Kidney epithelial cell (primary cell): ENCODE measurements around the gene POLR2M. TPM values are rescaled to one million over a fixed set of nuclear protein-coding genes. Genes with fewer than 3 reads are reported as not detected.

Experiments
- DNase-seq: peaks from one replicate; pipeline ENCODE4 v3.0.0-alpha.2; 2010; ENCODE audit warnings: low read depth
- H3K27me3 ChIP-seq: 2 replicates; pipeline ENCODE4 v1.6.0; 2011; ENCODE audit warnings: low read length; ENCODE audit not compliant: control insufficient read depth, insufficient read depth
- H3K36me3 ChIP-seq: 2 replicates; pipeline ENCODE4 v1.5.1; 2011; ENCODE audit warnings: low read length; ENCODE audit not compliant: control insufficient read depth, insufficient read depth
- H3K4me3 ChIP-seq: 2 replicates; pipeline ENCODE4 v1.5.1; 2011; ENCODE audit warnings: low read depth, mild to moderate bottlenecking, control low read depth, low read length
- CTCF ChIP-seq: IDR thresholded peaks from 2 replicates; pipeline ENCODE4 v1.5.1; 2011; ENCODE audit warnings: mild to moderate bottlenecking, moderate library complexity, low read length, control low read depth, inconsistent platforms; ENCODE audit not compliant: insufficient read depth, poor library complexity, severe bottlenecking
- total RNA-seq: library from RNA; depleted of rRNA; stranded (reverse); fragments of >200 nt; gene quantifications from 2 replicates; pipeline ENCODE4 v1.2.3, GENCODE V29; 2015

POLR2M gene
- total RNA-seq, 1 donor from 2014 or later: 49.1 TPM

- Histone ChIP-seq H3K4me3 (no peak overlapping the region), H3K27me3 (no peaks in the 10 kb centered on the region), H3K36me3 (no peaks in the 10 kb centered on the region)
- TF ChIP-seq CTCF: no peak
- DNase-seq: no peak
Observed at GRCh38 chr15:57743424-57743823, 36.9 kb downstream of the POLR2M start.

GRCh38 chr15:57746786-57747185 lies 40.3 kb downstream of the POLR2M start:
- no peaks in the 10 kb centered on the region for H3K27me3 ChIP-seq
- H3K4me3 ChIP-seq: no peak overlapping the region
- no peak for TF ChIP-seq CTCF
- no peak for DNase-seq
- no peaks in the 10 kb centered on the region for H3K36me3 ChIP-seq

GRCh38 chr15:57747206-57747896 lies 40.8 kb downstream of the POLR2M start:
- DNase-seq: no peak
- H3K4me3 ChIP-seq: no peak overlapping the region
- TF ChIP-seq CTCF: no peak
- no peaks in the 10 kb centered on the region for H3K27me3 ChIP-seq
- no peaks in the 10 kb centered on the region for H3K36me3 ChIP-seq

- Histone ChIP-seq H3K36me3 (no peaks in the 10 kb centered on the region), H3K4me3 (no peak overlapping the region), H3K27me3 (no peaks in the 10 kb centered on the region)
- peak; percentile 65 for TF ChIP-seq CTCF
- DNase-seq: no peak
Observed at GRCh38 chr15:57751177-57751800, 44.8 kb downstream of the POLR2M start.

GRCh38 chr15:57752436-57752835 lies 45.9 kb downstream of the POLR2M start:
- DNase-seq: no peak
- no peak for TF ChIP-seq CTCF
- Histone ChIP-seq H3K4me3 (no peak overlapping the region), H3K27me3 (no peaks in the 10 kb centered on the region), H3K36me3 (no peaks in the 10 kb centered on the region)
